GM18858 (cell line): ENCODE results near the gene LRMDA.

Experiments
- ATAC-seq: cut with Tn5 transposase; IDR thresholded peaks from one replicate; pipeline ENCODE4 v1.9.1; 2021; ENCODE audit not compliant: unreplicated experiment

LRMDA gene

DNA sequence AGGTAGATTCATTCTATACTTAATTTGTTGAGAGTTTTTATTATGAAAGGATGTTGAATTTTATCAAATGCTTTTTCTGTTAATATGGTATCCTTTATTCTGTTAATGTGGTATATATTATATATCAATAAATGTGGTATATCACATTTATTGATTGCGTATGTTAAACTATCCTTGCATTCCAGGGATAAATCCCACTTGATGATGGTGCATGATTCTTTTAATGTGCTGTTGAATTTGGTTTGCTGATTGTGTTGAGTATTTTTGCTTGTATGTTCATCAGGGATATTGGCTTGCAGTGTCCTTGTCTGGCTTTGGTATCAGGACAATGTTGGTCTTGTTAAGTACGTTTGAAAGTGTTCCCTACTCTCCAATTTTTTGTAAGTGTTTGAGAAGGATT, 11.9 kb downstream of the LRMDA start:
- no peak for ATAC-seq

DNA sequence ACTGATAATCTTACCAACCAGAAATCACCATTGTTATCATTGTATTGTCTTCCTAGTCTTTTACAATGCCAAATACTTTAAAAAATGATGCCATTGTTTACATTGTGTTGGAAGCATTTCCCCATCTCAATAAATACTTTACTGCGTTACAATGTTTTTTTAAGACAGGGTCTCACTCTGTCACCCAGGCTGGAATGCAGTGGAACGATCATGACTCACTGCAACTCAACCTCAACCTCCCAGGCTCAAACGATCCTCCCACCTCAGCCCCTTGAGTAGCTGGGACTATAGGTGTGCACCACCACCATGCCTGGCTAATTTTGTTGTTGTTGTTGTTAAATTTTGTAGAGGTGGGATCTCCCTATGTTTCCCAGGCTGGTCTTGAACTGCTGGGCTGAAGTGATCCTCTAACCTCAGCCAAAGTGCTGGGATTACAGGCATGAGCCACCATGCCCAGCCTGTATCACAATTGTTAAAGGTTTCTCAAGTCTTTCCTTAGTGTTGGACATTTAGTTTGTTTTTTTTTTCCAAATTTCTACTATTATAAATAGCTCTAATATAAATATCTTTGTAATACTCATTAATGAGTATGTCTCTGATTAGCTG, 13.5 kb downstream of the LRMDA start:
- no peak for ATAC-seq

DNA sequence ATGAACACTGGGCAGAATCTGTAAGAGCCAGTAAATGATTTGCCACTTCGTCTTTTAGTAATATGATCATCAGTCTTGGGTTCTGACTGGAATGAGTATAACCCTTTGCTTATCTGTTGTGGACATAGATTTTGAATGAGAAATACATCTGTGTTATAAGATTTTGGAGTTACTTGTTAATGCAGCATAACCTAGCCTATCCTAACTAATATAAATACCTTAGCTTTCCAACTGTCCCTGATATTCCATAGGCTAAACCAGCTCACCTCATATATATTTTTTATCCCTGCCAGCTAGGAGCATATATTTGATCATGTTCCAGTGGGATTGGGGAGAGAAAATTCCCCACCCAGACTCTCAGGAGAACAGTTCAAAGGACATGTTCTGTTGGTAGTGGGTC, 15.1 kb downstream of the LRMDA start:
- ATAC-seq = no peak

DNA sequence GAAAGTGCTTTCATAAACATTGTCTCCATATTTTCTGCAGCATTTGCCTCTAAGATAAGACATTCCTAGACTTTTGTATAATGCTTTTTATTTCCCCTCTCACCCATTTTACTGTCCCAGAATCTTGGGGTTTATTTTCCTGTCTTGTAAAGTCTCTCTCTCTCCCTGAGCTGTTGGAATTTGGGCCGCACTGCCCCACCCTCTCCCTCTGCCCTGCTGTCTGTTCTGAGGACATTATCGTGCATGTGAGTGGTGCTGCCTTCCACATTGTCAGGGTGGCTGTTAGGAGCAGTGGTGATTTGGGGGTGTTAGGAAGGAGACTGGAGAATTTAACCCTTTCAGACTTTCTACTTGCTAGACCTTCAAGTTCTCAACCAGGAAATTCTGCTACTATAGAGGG, 16.7 kb downstream of the LRMDA start:
- ATAC-seq = no peak

DNA sequence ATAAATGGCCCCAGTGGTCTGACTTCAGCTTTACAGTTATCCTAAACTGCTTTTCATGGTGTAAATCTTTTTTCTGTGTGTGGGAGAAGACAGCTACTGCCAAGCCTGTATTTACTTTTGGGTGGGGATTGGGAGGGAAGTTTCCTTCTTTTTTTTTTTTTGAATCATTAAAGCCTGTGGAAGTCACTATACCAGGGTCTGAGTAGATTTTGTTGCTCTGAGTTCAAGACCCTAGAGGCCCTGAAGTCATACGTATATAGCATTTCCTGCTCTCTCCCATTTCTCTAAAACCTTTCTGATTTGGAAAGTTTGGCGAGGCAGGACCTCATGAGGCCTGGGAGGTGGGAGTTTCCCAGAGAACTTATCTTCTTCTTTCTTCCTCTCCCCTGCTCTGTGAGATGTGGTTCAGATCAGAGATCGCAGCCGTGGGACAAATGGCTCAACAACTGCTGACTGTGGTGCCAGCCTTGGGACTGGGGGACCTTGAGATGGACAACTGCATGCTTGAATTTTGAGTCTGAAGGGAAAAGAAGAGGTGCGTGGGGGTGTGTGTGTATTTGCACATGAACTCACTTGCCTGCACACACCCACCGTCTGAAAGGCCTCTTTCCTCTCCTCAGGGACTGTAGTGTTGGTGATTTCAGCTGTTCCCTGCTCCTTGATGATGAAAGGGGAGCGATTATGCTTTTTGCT, 18.1 kb downstream of the LRMDA start:
- no peak for ATAC-seq

DNA sequence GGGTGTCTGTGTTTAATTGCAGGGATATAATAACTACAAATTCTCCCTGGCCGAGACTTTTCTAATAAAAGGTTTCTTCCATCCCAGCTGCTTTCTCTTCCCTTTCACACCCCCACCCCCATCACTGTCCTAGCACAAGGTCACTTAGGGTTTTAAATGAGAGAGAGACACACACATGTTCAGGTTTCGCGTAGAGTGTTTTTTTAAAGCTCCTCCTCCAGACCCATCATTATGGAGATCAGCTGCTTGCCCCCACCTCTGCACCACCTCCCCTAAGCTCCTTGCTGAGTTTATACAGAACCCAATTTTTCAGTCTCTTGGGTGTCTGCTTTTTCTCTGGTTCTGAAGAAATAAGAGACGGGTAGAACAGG, 18.6 kb downstream of the LRMDA start:
- no peak for ATAC-seq

DNA sequence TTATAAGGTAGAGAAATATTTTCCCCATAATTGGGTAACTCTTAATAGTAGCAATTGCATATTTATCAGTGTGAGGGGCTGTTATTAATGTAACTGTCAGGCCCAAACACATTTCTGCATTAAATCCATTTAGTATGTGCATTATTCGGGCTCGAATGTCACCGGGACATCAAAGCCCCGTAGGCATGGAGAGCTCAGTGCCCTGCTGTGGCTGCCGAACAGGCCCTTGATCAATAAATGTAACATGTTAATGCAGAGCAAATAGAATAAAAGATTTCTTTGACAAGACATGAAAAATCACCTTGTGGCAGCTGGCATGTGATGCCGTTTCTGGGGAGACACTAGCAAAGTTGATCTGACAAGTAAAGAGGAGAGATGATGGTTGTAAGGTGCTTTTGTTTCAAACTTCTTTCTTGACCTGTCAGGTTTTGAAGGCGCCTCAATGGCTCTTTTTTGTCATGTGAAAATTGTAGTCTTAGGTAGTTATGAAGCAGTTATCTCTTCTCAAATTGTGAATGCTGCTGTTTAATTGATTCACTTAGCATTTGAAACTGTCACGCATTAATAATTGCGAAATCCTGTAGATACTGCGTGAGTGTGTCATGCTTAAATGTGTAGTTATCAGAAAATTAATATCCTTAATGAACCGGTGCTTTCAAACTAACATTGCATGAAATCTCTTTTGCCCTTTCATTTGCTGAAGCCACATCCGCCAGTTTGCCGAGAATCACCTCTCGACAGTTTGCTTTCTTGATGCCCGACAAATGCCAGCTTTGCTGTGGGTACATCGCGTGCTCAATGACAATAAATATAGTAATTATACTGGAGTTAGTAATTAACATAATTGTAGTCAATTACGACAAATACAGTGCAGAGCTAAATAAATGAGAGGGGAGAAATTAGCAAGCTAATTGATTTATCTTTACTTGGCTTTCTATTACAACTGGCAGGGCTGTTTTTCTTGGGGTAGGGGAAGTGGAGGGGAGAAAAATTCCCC, 19.5 kb downstream of the LRMDA start:
- no peak for ATAC-seq

DNA sequence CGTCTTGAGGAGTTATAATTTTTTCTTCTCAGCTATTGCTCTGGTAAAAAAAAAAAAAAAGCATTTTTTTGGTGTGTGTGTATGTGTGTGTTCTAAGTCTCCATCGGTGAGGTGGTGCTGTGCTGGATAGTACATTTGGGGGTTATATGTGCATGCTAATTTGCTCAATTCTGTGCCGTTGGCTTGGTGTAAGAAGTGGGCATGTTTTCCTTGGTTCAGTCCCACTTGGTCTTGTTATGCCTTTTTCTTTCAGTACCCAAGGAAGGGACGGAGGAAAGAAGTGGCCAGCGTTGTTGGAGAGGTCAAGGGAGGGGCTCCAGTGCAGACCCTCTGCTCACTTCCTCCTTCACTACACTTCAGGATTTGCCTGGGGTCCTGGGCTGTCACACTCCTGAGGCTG, 20.4 kb downstream of the LRMDA start:
- no peak for ATAC-seq

DNA sequence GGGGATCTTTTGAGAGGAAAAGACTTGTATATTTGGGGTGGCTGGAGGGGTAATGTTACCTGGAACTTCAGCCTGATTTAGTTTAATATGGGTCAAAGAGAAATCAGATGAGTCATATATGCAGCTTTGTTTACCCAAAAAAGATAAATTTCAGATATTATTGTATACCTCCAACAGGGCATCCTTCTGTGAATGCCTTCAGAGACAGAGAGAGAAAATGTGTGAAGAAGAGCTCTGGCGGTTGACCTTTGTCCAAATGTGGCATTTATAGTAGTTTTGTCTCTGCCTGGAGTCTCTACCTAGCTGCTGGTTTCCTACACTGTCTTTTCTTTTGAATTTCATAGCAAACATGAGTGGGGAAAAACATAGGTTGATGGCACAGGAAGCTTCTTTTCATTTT, 21.6 kb downstream of the LRMDA start:
- no peak for ATAC-seq

DNA sequence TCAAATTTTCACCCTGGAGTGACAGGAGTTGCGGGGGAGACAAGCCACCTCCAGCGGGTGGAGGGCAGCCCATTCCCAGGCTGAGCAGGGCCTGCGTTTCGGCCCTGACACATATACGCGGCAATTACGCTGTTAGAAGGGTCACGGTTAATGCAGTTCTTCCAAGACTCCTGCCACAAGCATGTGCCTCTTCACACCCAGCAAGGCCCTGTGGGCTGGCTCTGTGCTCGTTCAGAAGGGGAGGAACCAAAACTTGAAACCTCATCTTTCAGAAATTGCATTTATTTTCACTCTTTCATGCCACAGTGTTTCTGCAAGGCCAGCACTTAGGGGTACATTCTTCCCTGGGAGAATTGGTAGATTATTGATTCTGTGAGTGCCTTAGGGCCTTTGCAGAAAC, 24.7 kb downstream of the LRMDA start:
- no peak for ATAC-seq

DNA sequence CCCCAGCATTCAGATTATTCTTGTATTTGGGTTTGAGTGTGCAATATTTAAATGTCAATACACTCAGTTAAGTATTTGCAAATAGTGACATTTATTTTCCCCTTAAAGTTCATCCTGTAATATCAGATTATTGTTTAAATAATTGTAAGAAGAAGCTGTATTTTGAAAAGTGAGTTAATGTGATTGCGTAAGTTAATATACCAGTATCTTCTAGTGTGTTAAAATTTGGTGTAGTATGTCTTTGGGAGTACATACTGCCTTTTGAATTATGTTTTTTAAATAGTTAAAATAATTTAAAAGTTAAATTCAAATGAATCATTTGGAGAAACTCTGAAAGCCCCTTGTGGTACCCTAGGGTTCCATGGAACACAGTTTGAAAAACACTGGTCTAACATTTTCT, 28.6 kb downstream of the LRMDA start:
- no peak for ATAC-seq

DNA sequence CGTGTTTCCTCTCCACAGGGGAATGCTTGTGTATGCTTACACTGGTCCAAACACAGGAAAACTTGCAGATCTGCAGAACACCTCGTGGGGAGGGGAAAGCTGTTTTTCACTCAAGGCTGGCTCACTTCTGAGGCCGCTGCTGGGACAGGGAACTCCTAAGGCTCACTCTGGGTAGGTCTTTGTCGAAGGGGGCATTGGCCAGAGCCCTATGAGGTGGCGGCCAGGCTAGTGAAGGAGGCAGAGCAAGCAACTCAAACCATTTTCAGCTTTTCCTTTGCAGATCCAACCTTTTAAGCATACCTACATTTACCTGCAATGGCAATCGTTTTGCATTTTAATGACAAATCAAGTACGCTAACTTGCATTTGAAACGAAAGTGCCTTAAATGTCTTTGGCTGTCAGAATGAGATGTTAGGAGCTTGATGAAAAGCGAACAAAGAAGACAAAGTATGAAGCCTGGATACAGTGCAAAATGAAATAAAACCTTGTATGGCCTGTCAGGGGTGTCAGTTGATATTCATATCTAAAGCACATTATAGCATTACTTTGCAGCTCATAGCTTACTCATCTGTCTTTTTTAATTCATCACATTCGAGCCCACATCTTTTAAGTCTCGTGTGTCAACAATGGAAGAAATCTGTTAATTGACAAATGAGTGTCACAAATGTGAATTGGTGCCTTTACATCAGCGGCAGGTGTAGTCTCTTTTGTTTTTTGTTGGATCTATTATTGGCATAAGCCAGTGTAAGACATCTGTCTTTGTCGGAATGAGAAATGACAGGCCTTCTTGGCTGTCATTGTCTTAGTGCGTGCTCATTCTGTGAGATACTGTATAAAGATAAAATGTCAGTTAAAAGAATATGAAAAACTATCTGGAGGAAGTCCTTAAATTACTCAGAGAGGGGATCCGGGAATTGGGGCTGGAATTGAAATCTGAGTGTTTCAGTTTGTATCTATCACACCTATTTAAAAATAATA, 30.5 kb downstream of the LRMDA start:
- ATAC-seq = no peak

DNA sequence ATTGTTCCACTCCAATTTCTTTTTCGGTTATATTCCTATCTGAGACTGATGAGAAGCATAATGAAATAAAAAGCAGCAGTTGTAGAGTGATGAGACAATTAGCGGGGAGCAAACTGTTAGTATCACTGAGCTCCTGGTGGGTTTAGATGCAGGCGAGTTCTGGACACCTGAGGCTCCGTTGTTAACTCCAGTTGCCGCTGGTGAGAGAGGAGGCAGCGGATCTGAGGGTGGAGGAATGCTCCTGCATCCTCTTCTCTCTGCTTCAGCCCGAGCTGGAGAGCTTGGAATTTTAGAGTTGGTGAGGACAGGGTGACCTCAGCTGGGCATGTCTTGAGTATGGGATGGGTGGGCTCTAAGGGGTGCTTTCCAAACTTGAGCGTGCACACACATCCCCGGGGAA, 31.4 kb downstream of the LRMDA start:
- no peak for ATAC-seq

DNA sequence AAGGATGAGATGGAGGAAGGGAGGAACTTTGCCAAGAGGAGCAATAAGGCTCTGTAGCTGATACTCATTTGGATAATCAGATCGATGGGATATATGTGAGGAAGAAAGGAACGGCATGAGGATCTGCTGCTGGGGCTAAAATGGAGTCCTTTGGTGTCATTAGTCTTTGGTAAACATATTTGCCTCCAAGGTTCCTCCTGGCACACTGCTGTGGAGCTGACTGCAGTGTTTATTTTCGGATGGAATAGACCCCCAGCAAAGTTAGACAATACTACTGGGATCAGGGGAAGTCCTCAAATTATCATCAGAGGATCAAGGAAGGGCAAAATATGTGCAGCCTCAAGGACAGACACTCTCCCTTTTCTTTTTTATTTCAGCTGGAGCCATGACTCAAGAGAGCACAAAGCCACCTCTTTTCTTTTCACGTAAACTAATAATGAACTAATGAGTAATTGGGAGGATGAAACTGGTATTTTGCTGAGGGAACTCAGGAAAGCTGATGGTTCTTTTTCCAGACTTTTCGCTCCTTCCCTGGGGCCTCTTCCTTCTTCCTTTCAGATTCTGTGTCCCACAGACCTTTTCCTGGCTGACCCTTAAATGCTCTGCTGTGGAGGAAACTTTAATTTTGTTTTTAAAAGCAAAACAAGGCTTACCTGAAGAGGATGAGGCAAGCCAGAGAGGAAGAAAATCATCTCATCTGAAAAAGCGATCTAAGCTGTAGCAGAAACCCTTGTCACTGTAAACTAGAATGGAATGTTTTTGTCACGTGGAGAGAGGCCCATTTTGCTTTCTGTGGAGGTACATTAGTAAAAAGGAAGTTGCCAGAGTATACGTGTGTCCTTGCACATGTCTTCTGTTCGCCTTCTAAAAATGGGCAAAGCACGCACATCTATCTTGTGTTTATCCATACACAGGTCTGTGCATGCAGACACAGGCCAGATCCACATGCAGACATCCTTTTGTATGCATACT, 33.3 kb downstream of the LRMDA start:
- no peak for ATAC-seq

DNA sequence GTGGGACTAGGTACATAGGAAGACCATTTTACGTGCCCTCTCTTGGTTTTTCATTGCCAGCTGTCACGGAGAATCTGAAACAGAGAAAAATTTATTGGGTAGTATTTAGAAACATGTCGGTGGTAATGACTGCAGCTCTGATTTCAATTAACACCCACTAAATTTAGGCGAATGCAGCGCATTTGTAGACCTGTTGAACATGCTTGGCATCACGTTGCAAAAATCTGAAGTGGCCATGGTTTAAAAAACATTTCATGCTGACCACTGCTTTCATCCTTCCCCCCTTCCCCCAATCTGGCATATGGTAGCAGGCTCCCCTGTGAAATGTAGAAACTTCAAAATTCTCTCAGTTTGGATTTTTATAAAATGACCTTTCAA, 34.0 kb downstream of the LRMDA start:
- no peak for ATAC-seq

DNA sequence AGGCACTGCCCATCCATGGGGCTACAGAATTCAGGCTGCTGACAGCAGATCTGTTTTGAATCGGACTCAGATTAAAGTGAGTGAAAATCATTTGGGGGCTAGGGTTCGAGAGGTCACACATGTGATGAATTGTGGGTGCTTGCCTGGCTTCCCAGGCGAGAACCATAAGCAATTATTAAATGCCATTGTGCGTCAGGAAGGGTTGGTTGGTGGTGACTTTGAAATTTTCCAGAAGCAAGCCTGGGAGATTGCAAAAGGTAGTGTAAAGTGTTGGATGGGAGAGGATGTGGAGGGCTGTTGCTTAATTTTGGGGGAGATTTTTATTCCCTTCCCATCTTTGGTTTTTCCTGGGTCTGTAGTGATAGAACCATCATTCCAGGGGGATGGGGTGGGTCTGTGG, 34.6 kb downstream of the LRMDA start:
- no peak for ATAC-seq

DNA sequence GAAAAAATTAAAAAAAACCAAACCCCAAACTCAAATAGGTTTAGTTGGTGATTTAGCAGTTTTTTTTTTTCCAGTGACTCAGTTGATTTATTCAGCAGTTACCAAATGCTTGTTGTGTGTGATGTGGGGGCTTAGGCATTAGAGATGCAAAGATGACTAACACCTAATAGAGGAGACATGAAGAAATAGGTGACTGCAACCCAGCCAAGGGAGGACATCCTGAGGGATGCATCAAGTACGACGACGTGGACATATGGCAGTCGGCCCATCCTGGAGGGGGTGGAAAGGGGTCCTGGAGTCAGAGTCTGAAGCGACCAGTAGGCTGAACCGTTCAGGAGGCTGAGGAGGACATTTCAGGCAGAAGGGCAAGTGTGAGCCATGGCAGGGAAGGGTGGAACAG, 35.5 kb downstream of the LRMDA start:
- no peak for ATAC-seq

DNA sequence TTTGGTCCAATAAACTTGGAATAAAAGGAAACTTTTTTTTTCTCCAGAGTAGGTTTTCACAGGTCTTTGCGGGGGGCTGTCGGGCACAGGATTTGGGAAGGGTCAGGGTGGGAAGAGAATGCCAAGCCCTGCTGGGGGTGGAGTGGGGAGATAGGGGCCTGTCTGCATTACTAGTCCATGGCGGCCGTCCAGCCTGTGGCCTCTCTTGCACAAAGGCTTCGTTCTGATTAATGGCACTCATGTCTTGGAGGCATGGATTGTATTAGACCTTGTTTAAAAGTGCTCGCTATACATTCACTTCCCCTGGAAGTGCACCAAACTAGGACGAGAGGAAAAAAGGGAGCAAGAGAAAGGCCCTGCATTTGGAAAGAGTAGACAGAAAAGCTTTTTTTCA, 37.2 kb downstream of the LRMDA start:
- no peak for ATAC-seq

DNA sequence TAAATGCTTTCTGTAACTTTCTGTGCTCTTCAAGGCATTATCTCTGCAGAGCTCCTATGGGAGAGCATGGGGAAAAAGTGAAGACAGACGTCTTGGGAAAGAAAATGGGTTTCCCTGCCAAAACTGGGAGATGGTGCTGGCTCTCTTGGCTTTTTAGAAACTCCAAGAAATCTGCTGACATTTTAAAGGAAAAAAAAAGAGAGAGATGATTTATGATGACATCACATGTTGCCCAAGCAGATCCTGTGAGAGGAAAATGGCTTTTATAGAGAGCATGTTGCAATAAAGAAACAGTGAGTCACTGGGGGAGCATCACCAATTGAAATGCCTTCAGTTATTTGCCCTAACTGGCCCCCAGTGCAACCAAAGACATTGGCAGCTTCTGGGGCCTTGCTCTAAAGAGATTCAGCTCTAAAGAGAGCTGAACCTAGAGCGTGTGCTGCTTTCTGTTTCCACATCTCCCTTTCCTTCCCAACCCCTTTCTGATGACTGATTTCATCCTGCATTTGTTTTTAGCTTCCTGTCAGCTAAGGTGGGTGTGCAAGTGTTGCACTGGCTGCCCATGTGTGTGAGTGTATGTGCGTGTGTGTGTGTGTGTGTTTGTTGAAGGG, 37.7 kb downstream of the LRMDA start:
- no peak for ATAC-seq
